H9 (cell line): ENCODE results near the gene APOBEC3B. TPM values are rescaled to one million over a fixed set of nuclear protein-coding genes. Genes with fewer than 3 reads are reported as not detected.

Experiments used
- DNase-seq: peaks from one replicate; pipeline ENCODE4 v3.0.0-alpha.2; 2017
- H2AFZ ChIP-seq: one replicate; pipeline ENCODE4 v1.6.1; 2013; ENCODE audit warnings: mild to moderate bottlenecking, low read length, control low read depth, moderate library complexity
- H2AK5ac ChIP-seq: 2 replicates; pipeline ENCODE4 v1.6.1; 2013; ENCODE audit warnings: low read length, control low read depth, mixed read lengths; ENCODE audit not compliant: insufficient read length
- H2BK120ac ChIP-seq: one replicate; pipeline ENCODE4 v1.6.1; 2013; ENCODE audit warnings: low read depth, mild to moderate bottlenecking, low read length, control low read depth, inconsistent platforms; ENCODE audit not compliant: poor library complexity, severe bottlenecking
- H2BK12ac ChIP-seq: 2 replicates; pipeline ENCODE4 v1.6.1; 2013; ENCODE audit warnings: low read length, control low read depth, mixed read lengths, low read depth; ENCODE audit not compliant: insufficient read length
- H2BK15ac ChIP-seq: 2 replicates; pipeline ENCODE4 v1.6.1; 2013; ENCODE audit warnings: low read depth, low read length, control low read depth
- H2BK20ac ChIP-seq: one replicate; pipeline ENCODE4 v1.6.1; 2013; ENCODE audit warnings: low read depth, mild to moderate bottlenecking, low read length, control low read depth, inconsistent platforms; ENCODE audit not compliant: poor library complexity, severe bottlenecking
- H2BK5ac ChIP-seq: 2 replicates; pipeline ENCODE4 v1.6.1; 2013; ENCODE audit warnings: low read length, control low read depth, mixed read lengths; ENCODE audit not compliant: insufficient read length
- H3K14ac ChIP-seq: 2 replicates; pipeline ENCODE4 v1.6.1; 2013; ENCODE audit warnings: low read length, control low read depth; ENCODE audit not compliant: insufficient read depth
- H3K18ac ChIP-seq: 2 replicates; pipeline ENCODE4 v1.6.1; 2013; ENCODE audit warnings: low read depth, mild to moderate bottlenecking, mixed read lengths, low read length, control low read depth; ENCODE audit not compliant: insufficient read length
- H3K23ac ChIP-seq: 2 replicates; pipeline ENCODE4 v1.6.1; 2013; ENCODE audit warnings: low read length, control low read depth, mixed read lengths, low read depth; ENCODE audit not compliant: insufficient read length
- H3K23me2 ChIP-seq: 2 replicates; pipeline ENCODE4 v1.6.1; 2013; ENCODE audit warnings: low read depth, mild to moderate bottlenecking, mixed read lengths, low read length, control low read depth; ENCODE audit not compliant: insufficient read length, poor library complexity, severe bottlenecking
- H3K27ac ChIP-seq: 2 replicates; pipeline ENCODE4 v1.5.1; 2013; ENCODE audit warnings: low read length, control low read depth, mixed read lengths, low read depth; ENCODE audit not compliant: insufficient read length
- H3K27me3 ChIP-seq: 2 replicates; pipeline ENCODE4 v1.6.1; 2013; ENCODE audit warnings: low read length, control low read depth, inconsistent platforms; ENCODE audit not compliant: insufficient read depth
- H3K4ac ChIP-seq: 2 replicates; pipeline ENCODE4 v1.6.1; 2013; ENCODE audit warnings: low read depth, mild to moderate bottlenecking, control low read depth, inconsistent platforms, low read length, moderate library complexity
- H3K4me1 ChIP-seq: 2 replicates; pipeline ENCODE4 v1.6.1; 2013; ENCODE audit warnings: low read length, control low read depth, inconsistent platforms; ENCODE audit not compliant: insufficient read depth
- H3K4me2 ChIP-seq: 2 replicates; pipeline ENCODE4 v1.6.1; 2013; ENCODE audit warnings: low read length, control low read depth, mixed read lengths; ENCODE audit not compliant: insufficient read length, insufficient read depth
- H3K56ac ChIP-seq: 2 replicates; pipeline ENCODE4 v1.6.1; 2013; ENCODE audit warnings: low read depth, mild to moderate bottlenecking, mixed read lengths, low read length, control low read depth; ENCODE audit not compliant: insufficient read length
- H3K79me1 ChIP-seq: 2 replicates; pipeline ENCODE4 v1.6.1; 2013; ENCODE audit warnings: low read depth, mild to moderate bottlenecking, moderate library complexity, low read length, control low read depth, inconsistent platforms; ENCODE audit not compliant: insufficient read depth, poor library complexity, severe bottlenecking
- H3K79me2 ChIP-seq: 2 replicates; pipeline ENCODE4 v1.6.1; 2013; ENCODE audit warnings: low read length, control low read depth, inconsistent platforms; ENCODE audit not compliant: insufficient read depth
- H3K9ac ChIP-seq: 2 replicates; pipeline ENCODE4 v1.6.1; 2013; ENCODE audit warnings: low read length, control low read depth, mixed read lengths; ENCODE audit not compliant: insufficient read length; ENCODE audit errors: extremely low read depth
- H3K9me3 ChIP-seq: one replicate; pipeline ENCODE4 v1.6.1; 2013; ENCODE audit warnings: low read depth, low read length, inconsistent platforms; ENCODE audit not compliant: control insufficient read depth
- H3T11ph ChIP-seq: one replicate; pipeline ENCODE4 v1.6.1; 2013; ENCODE audit warnings: mild to moderate bottlenecking, low read length, control low read depth, inconsistent platforms
- H4K20me1 ChIP-seq: one replicate; pipeline ENCODE4 v1.6.1; 2013; ENCODE audit not compliant: control insufficient read depth, insufficient read length, insufficient read depth
- H4K5ac ChIP-seq: 2 replicates; pipeline ENCODE4 v1.6.1; 2013; ENCODE audit warnings: low read depth, mild to moderate bottlenecking, mixed read lengths, low read length, control low read depth; ENCODE audit not compliant: insufficient read length
- H4K8ac ChIP-seq: replicated peaks from 2 replicates; pipeline ENCODE4 v1.6.1; 2013; ENCODE audit warnings: low read length, control low read depth, mixed read lengths, low read depth; ENCODE audit not compliant: insufficient read length
- H4K91ac ChIP-seq: 2 replicates; pipeline ENCODE4 v1.6.1; 2013; ENCODE audit warnings: low read depth, mild to moderate bottlenecking, moderate library complexity, mixed read lengths, low read length, control low read depth; ENCODE audit not compliant: insufficient read length
- H3K27ac Mint-ChIP-seq, 3 experiments: 2 replicates in 2 of 3; 3 replicates in 1 of 3; pipeline ENCODE4 v1.8.0; 2020 to 2021; ENCODE audit warnings: mixed read lengths in 3 of 3, mild to moderate bottlenecking in 1 of 3, moderate library complexity in 1 of 3
- H3K27me3 Mint-ChIP-seq: 2 replicates; pipeline ENCODE4 v1.8.0; 2021; ENCODE audit warnings: low read depth, mild to moderate bottlenecking, moderate library complexity, mixed read lengths
- H3K36me3 Mint-ChIP-seq, 3 experiments: 2 replicates in 2 of 3; 3 replicates in 1 of 3; pipeline ENCODE4 v1.8.0; 2020 to 2021; ENCODE audit warnings: low read depth in 3 of 3, mixed read lengths in 3 of 3; ENCODE audit not compliant: insufficient read depth in 1 of 3
- H3K4me1 Mint-ChIP-seq, 2 experiments: 2 replicates each; pipeline ENCODE4 v1.8.0; 2020; ENCODE audit warnings: mixed read lengths in 2 of 2
- H3K4me3 Mint-ChIP-seq, 2 experiments: 2 replicates in 1 of 2; 3 replicates in 1 of 2; pipeline ENCODE4 v1.8.0; 2020 to 2021; ENCODE audit warnings: mild to moderate bottlenecking in 2 of 2, mixed read lengths in 2 of 2, moderate library complexity in 1 of 2
- H3K9me3 Mint-ChIP-seq, 2 experiments: 2 replicates in 1 of 2; 3 replicates in 1 of 2; pipeline ENCODE4 v1.8.0; 2020; ENCODE audit warnings: mild to moderate bottlenecking in 2 of 2, mixed read lengths in 2 of 2, moderate library complexity in 1 of 2
- CTCF ChIP-seq: fragments of 200-600 bp; sonication (generic); conservative IDR thresholded peaks from 3 replicates; pipeline ENCODE4 v1.8.0; 2021; ENCODE audit warnings: antibody characterized with exemption, mild to moderate bottlenecking
- WGBS: extraction: QIAGEN DNeasy Blood & Tissue Kit; methylation state at CpG from one replicate; pipeline ENCODE4 v1.1.7; 2013; ENCODE audit warnings: missing lambda C conversion rate, low lambda C conversion rate, mixed read lengths; ENCODE audit not compliant: insufficient read length; ENCODE audit errors: extremely low coverage; 5-methylcytosine and 5-hydroxymethylcytosine counted together
- total RNA-seq: library from RNA; stranded (reverse); gene quantifications from 2 replicates; pipeline ENCODE4 v1.2.1, GENCODE V29; 2021

The APOBEC3B gene
- total RNA-seq, 1 experiment from 2014 or later, result 29.0 TPM

GRCh38 chr22:38974170-38974825 lies 7.8 kb upstream of the APOBEC3B start:
- Histone ChIP-seq H4K20me1 (no peaks in the 10 kb centered on the region), H2BK15ac (no peak overlapping the region), H3K79me2 (no peaks in the 10 kb centered on the region), H3K27ac (no peak overlapping the region), H2BK20ac (no peak overlapping the region), H2AFZ (no peak overlapping the region), H3K27me3 (no peaks in the 10 kb centered on the region), H3K9me3 (no peaks in the 10 kb centered on the region), H4K5ac (no peak overlapping the region), H2BK5ac (no peak overlapping the region), H3K23ac (no peak overlapping the region), H4K8ac (no peak overlapping the region), H3K9ac (no peak overlapping the region), H4K91ac (no peak overlapping the region), H2BK120ac (no peak overlapping the region), H3K79me1 (no peaks in the 10 kb centered on the region), H2AK5ac (no peak overlapping the region), H3K4me2 (no peak overlapping the region), H3K4me1 (no peaks in the 10 kb centered on the region), H3K56ac (no peak overlapping the region), H3K18ac (no peak overlapping the region), H3K23me2 (no peaks in the 10 kb centered on the region), H2BK12ac (no peak overlapping the region), H3T11ph (no peak overlapping the region), H3K4ac (no peak overlapping the region), H3K14ac (no peak overlapping the region)
- no peak overlapping the region for H3K27ac Mint-ChIP-seq
- TF ChIP-seq CTCF, result no peak
- H3K9me3 Mint-ChIP-seq, result peaks cover 31 to 33% of the 10 kb centered on the region in 2 experiments
- H3K4me1 Mint-ChIP-seq, result peaks cover 0 to 2% of the 10 kb centered on the region in 2 experiments; a peak in 3 of 4 replicates
- peaks cover 27% of the 10 kb centered on the region for H3K27me3 Mint-ChIP-seq
- peaks cover 7 to 18% (median 10%) of the 10 kb centered on the region in 3 experiments for H3K36me3 Mint-ChIP-seq
- no peak overlapping the region for H3K4me3 Mint-ChIP-seq
- no peak for DNase-seq
- WGBS, result no CpG with 5 or more reads among the region's 18 CpGs
